Thyroid gland (tissue), 4 donors: ENCODE measurements around the gene YAP1.

Experiments
- POLR2A ChIP-seq, 2 donors: fragments of 450-650 bp; IDR thresholded peaks; one replicate each; pipeline ENCODE4 v1.6.1; 2017; ENCODE audit warnings: antibody characterized with exemption in 2 of 2, mild to moderate bottlenecking in 2 of 2, moderate library complexity in 1 of 2
- TF ChIP-seq, protein P1 (sequence below), 6 experiments: fragments of 200-600 bp in 3 of 6; fragments of 450-650 bp in 3 of 6; sonication (generic) in 3 of 6; IDR thresholded peaks; one replicate each; pipeline ENCODE4 v1.5.1; 2016 to 2019; ENCODE audit warnings: antibody characterized with exemption in 6 of 6, mild to moderate bottlenecking in 2 of 6, inconsistent platforms in 1 of 6, moderate library complexity in 1 of 6

GRCh38 chr11:102073253-102073652 is 37.0 kb upstream of the YAP1 start:
- TF ChIP-seq, protein P1, sequence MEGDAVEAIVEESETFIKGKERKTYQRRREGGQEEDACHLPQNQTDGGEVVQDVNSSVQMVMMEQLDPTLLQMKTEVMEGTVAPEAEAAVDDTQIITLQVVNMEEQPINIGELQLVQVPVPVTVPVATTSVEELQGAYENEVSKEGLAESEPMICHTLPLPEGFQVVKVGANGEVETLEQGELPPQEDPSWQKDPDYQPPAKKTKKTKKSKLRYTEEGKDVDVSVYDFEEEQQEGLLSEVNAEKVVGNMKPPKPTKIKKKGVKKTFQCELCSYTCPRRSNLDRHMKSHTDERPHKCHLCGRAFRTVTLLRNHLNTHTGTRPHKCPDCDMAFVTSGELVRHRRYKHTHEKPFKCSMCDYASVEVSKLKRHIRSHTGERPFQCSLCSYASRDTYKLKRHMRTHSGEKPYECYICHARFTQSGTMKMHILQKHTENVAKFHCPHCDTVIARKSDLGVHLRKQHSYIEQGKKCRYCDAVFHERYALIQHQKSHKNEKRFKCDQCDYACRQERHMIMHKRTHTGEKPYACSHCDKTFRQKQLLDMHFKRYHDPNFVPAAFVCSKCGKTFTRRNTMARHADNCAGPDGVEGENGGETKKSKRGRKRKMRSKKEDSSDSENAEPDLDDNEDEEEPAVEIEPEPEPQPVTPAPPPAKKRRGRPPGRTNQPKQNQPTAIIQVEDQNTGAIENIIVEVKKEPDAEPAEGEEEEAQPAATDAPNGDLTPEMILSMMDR (IDR thresholded peaks at IDR 0.05) = no peak
- no peak for TF ChIP-seq POLR2A (IDR thresholded peaks at IDR 0.05)
